ENCODE data around the gene RHD.
A peak's percentile ranks its signal among the peaks of the same experiment; 100 is the strongest.

Gene RHD

DNA sequence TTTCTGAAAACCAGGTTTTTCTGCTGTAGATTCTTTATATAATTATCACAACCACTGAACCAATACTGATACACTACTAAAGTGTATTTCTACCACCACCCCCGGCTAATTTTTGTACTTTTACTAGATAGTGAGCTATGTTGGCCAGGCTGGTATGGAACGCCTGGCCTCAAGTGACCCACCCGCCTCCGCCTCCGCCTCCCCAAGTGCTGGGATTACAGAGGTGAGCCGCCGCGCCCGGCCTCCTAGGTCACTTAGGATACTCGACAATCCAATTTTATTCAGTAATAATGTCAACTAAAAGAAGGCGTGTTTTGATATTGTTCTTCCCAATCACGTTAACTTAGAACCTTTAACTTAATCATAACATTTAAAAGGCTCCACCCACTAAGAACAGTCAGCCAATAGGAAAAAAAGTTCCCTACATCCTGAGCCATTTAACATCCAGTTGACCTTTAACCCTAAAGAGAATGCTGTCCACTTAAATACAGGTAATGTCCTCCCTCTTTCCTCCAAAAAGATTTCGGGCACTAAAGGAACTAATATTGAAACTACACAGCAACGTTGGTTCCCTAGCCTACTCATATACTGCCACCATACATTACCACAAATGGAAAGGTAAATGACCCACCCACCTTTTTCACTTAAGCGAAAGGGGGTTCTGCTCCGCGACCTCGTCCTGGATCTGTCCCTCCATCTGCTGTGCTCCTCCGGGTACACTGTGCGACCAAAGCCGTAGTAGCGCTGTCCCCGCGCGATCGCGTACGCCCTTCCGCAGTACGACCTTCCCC lies 26.3 kb upstream of the RHD start:
- peak overlapping the region; percentile 98 for H3K4me3 ChIP-seq (replicated peaks; ENCODE audit: insufficient read depth, low read length)
- TF ChIP-seq, protein P1, sequence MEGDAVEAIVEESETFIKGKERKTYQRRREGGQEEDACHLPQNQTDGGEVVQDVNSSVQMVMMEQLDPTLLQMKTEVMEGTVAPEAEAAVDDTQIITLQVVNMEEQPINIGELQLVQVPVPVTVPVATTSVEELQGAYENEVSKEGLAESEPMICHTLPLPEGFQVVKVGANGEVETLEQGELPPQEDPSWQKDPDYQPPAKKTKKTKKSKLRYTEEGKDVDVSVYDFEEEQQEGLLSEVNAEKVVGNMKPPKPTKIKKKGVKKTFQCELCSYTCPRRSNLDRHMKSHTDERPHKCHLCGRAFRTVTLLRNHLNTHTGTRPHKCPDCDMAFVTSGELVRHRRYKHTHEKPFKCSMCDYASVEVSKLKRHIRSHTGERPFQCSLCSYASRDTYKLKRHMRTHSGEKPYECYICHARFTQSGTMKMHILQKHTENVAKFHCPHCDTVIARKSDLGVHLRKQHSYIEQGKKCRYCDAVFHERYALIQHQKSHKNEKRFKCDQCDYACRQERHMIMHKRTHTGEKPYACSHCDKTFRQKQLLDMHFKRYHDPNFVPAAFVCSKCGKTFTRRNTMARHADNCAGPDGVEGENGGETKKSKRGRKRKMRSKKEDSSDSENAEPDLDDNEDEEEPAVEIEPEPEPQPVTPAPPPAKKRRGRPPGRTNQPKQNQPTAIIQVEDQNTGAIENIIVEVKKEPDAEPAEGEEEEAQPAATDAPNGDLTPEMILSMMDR (IDR thresholded peaks at IDR 0.05; ENCODE audit: insufficient read depth, low read length) = no peak
- TF ChIP-seq GABPA (IDR thresholded peaks at IDR 0.05; ENCODE audit: low read depth) = no peak
- TF ChIP-seq POLR2AphosphoS5 (IDR thresholded peaks at IDR 0.05; ENCODE audit: low read depth) = no peak
- no peak for TF ChIP-seq SPI1 (IDR thresholded peaks at IDR 0.05; ENCODE audit: borderline replicate concordance, low read depth)
- TF ChIP-seq, protein P2, sequence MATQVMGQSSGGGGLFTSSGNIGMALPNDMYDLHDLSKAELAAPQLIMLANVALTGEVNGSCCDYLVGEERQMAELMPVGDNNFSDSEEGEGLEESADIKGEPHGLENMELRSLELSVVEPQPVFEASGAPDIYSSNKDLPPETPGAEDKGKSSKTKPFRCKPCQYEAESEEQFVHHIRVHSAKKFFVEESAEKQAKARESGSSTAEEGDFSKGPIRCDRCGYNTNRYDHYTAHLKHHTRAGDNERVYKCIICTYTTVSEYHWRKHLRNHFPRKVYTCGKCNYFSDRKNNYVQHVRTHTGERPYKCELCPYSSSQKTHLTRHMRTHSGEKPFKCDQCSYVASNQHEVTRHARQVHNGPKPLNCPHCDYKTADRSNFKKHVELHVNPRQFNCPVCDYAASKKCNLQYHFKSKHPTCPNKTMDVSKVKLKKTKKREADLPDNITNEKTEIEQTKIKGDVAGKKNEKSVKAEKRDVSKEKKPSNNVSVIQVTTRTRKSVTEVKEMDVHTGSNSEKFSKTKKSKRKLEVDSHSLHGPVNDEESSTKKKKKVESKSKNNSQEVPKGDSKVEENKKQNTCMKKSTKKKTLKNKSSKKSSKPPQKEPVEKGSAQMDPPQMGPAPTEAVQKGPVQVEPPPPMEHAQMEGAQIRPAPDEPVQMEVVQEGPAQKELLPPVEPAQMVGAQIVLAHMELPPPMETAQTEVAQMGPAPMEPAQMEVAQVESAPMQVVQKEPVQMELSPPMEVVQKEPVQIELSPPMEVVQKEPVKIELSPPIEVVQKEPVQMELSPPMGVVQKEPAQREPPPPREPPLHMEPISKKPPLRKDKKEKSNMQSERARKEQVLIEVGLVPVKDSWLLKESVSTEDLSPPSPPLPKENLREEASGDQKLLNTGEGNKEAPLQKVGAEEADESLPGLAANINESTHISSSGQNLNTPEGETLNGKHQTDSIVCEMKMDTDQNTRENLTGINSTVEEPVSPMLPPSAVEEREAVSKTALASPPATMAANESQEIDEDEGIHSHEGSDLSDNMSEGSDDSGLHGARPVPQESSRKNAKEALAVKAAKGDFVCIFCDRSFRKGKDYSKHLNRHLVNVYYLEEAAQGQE (IDR thresholded peaks at IDR 0.05; ENCODE audit: insufficient replicate concordance, low read depth) = no peak
- H3K27me3 ChIP-seq (ENCODE audit: insufficient read depth, poor library complexity, severe bottlenecking) = no peaks in the 10 kb centered on the region
- peak in 1 of 2 experiments; percentile 33 for DNase-seq (ENCODE audit: low read depth in 1 of 2, low spot score in 1 of 2)
- peak overlapping the region; percentile 98 for H3K27ac ChIP-seq (replicated peaks)

DNA sequence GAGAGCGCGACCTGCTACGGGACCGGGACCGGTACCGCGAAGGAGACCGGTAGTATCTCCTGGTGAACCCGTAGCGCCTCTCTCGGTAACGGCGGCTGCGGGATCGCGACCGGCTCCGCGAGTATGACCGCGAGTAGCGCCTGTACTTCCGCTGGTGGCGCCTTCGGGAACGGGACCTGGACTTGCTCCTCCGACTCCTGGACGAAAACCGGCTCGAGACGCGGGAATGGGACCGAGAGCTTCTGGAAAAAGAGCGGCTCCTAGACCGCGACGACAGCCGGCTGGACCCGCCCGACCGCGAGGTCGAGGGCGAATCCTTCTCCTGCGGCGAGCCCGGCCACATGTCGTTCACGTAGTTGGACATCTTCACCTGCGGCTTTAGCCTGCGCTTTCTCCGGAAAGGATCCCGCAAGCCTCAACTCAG lies 25.7 kb upstream of the RHD start:
- TF ChIP-seq, protein P2 (IDR thresholded peaks at IDR 0.05; ENCODE audit: insufficient replicate concordance, low read depth) = no peak
- TF ChIP-seq SPI1 (IDR thresholded peaks at IDR 0.05; ENCODE audit: borderline replicate concordance, low read depth) (no peak), GABPA (IDR thresholded peaks at IDR 0.05; ENCODE audit: low read depth) (no peak), POLR2AphosphoS5 (IDR thresholded peaks at IDR 0.05; ENCODE audit: low read depth) (no peak)
- TF ChIP-seq, protein P1 (IDR thresholded peaks at IDR 0.05; ENCODE audit: insufficient read depth, low read length) = no peak
- Histone ChIP-seq H3K27me3 (ENCODE audit: insufficient read depth, poor library complexity, severe bottlenecking) (no peaks in the 10 kb centered on the region), H3K27ac (replicated peaks) (peak overlapping the region; percentile 98), H3K4me3 (replicated peaks; ENCODE audit: insufficient read depth, low read length) (peak overlapping the region; percentile 98)
- no peak for DNase-seq (ENCODE audit: low read depth in 1 of 2, low spot score in 1 of 2)

DNA sequence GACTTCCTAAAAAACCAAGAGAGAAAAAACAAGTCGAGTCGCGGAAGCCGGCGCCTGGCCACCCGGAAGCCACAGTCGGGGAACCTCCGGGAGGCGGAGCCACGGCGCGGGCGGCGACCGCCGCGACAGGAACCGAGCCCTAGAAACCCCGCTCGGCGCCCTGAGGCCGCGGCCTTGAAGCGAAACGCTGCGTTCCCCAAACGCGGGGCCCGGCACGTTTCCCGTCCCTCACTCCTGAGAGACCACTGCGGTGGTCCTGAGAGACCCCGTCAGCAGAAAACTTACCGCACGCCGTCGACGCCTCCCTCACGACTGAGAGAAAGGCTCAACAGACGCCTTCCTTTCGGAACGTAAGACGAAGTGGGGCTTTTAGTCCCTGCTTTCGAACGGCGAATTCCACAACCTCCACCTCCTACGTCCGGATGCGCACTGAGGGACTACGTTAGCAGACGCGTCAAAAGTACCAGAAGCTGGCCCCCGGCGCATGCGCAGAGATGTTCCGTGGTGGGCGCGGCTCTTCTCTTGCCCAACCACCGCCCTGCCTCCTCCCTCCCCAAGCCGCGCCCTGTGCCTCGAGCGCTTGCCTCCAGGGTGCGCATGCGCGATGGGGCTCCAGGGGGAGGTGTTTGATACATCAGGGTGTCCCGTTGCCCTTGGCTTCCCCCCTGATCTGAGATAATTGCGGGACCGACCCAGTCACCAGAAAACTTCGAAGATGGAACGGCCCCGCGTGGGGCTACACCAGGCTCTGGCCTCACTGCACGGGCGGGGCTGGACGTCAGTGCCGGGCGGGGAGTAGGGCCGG lies 25.1 kb upstream of the RHD start, which contains the start of gene RSRP1:
RSRP1 (minus strand) TSS at position 431 of the 805 bp plus-strand sequence. CDS start 491 bp downstream, outside the sequence.
- peak; percentile 99 for TF ChIP-seq POLR2AphosphoS5 (IDR thresholded peaks at IDR 0.05; ENCODE audit: low read depth)
- TF ChIP-seq SPI1 (IDR thresholded peaks at IDR 0.05; ENCODE audit: borderline replicate concordance, low read depth) = peak; percentile 78
- TF ChIP-seq, protein P2 (IDR thresholded peaks at IDR 0.05; ENCODE audit: insufficient replicate concordance, low read depth) = no peak
- TF ChIP-seq GABPA (IDR thresholded peaks at IDR 0.05; ENCODE audit: low read depth) = peak; percentile 72
- TF ChIP-seq, protein P1 (IDR thresholded peaks at IDR 0.05; ENCODE audit: insufficient read depth, low read length) = no peak
- Histone ChIP-seq H3K27me3 (ENCODE audit: insufficient read depth, poor library complexity, severe bottlenecking) (no peaks in the 10 kb centered on the region), H3K27ac (replicated peaks) (peak within 1 kb of the TSS; percentile 98), H3K4me3 (replicated peaks; ENCODE audit: insufficient read depth, low read length) (peak within 1 kb of the TSS; percentile 98)
- peak; percentile 96 to 98 for DNase-seq (ENCODE audit: low read depth in 1 of 2, low spot score in 1 of 2)

Measured in HL-60 (cell line).